Endothelial cell (in vitro differentiated cells): ENCODE measurements around the gene MAGI2. TPM values are rescaled to one million over a fixed set of nuclear protein-coding genes. Genes with fewer than 3 reads are reported as not detected.

Experiments used
- DNase-seq: peaks from one replicate; pipeline ENCODE4 v3.0.0; 2021; ENCODE audit warnings: low spot score
- H3K27ac Mint-ChIP-seq: one replicate; pipeline ENCODE4 v1.8.0; 2021; ENCODE audit warnings: mixed read lengths, inconsistent platforms; ENCODE audit not compliant: unreplicated experiment
- H3K27me3 Mint-ChIP-seq: one replicate; pipeline ENCODE4 v1.8.0; 2021; ENCODE audit warnings: mild to moderate bottlenecking, moderate library complexity, mixed read lengths, inconsistent platforms; ENCODE audit not compliant: unreplicated experiment
- H3K36me3 Mint-ChIP-seq: one replicate; pipeline ENCODE4 v1.8.0; 2021; ENCODE audit warnings: mild to moderate bottlenecking, low read depth, mixed read lengths, inconsistent platforms; ENCODE audit not compliant: unreplicated experiment
- H3K4me1 Mint-ChIP-seq: one replicate; pipeline ENCODE4 v1.8.0; 2021; ENCODE audit warnings: mild to moderate bottlenecking, mixed read lengths, inconsistent platforms; ENCODE audit not compliant: unreplicated experiment
- H3K4me3 Mint-ChIP-seq: one replicate; pipeline ENCODE4 v1.8.0; 2021; ENCODE audit warnings: mild to moderate bottlenecking, mixed read lengths, inconsistent platforms; ENCODE audit not compliant: unreplicated experiment
- H3K9me3 Mint-ChIP-seq: one replicate; pipeline ENCODE4 v1.8.0; 2021; ENCODE audit warnings: mixed read lengths, inconsistent platforms; ENCODE audit not compliant: unreplicated experiment
- total RNA-seq: library from RNA; stranded (reverse); fragmentation: NEBNext Ultra II Directional; extraction: Animal tissue kit (Norgen Biotek cat#: 25700); gene quantifications from one replicate; pipeline ENCODE4 v1.2.1, GENCODE V29; 2021; ENCODE audit not compliant: unreplicated experiment
- TF ChIP-seq, protein P1 (sequence below): fragments of 200-600 bp; sonication (generic); IDR thresholded peaks from one replicate; pipeline ENCODE4 v1.5.0; 2021; ENCODE audit warnings: antibody characterized with exemption; ENCODE audit not compliant: unreplicated experiment

The MAGI2 gene
- total RNA-seq, 1 donor from 2014 or later = 6.3 TPM

GRCh38 chr7:78476851-78477405 is 976.5 kb downstream of the MAGI2 start:
- H3K4me3 Mint-ChIP-seq = no peak overlapping the region
- no peaks in the 10 kb centered on the region for H3K27me3 Mint-ChIP-seq
- no peak for DNase-seq
- H3K9me3 Mint-ChIP-seq = no peaks in the 10 kb centered on the region
- TF ChIP-seq, protein P1, sequence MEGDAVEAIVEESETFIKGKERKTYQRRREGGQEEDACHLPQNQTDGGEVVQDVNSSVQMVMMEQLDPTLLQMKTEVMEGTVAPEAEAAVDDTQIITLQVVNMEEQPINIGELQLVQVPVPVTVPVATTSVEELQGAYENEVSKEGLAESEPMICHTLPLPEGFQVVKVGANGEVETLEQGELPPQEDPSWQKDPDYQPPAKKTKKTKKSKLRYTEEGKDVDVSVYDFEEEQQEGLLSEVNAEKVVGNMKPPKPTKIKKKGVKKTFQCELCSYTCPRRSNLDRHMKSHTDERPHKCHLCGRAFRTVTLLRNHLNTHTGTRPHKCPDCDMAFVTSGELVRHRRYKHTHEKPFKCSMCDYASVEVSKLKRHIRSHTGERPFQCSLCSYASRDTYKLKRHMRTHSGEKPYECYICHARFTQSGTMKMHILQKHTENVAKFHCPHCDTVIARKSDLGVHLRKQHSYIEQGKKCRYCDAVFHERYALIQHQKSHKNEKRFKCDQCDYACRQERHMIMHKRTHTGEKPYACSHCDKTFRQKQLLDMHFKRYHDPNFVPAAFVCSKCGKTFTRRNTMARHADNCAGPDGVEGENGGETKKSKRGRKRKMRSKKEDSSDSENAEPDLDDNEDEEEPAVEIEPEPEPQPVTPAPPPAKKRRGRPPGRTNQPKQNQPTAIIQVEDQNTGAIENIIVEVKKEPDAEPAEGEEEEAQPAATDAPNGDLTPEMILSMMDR = no peak
- H3K36me3 Mint-ChIP-seq = no peaks in the 10 kb centered on the region
- H3K4me1 Mint-ChIP-seq = no peaks in the 10 kb centered on the region
- H3K27ac Mint-ChIP-seq = no peak overlapping the region

GRCh38 chr7:78473571-78474301 is 979.7 kb downstream of the MAGI2 start:
- no peak overlapping the region for H3K4me3 Mint-ChIP-seq
- no peaks in the 10 kb centered on the region for H3K4me1 Mint-ChIP-seq
- TF ChIP-seq, protein P1 = no peak
- no peaks in the 10 kb centered on the region for H3K9me3 Mint-ChIP-seq
- no peak for DNase-seq
- no peaks in the 10 kb centered on the region for H3K27me3 Mint-ChIP-seq
- H3K27ac Mint-ChIP-seq = no peak overlapping the region
- H3K36me3 Mint-ChIP-seq = no peaks in the 10 kb centered on the region

- Mint-ChIP-seq H3K27ac (no peak overlapping the region), H3K27me3 (no peaks in the 10 kb centered on the region), H3K36me3 (no peaks in the 10 kb centered on the region)
Measured at GRCh38 chr7:78473021-78473420, 980.4 kb downstream of the MAGI2 start.

DNA sequence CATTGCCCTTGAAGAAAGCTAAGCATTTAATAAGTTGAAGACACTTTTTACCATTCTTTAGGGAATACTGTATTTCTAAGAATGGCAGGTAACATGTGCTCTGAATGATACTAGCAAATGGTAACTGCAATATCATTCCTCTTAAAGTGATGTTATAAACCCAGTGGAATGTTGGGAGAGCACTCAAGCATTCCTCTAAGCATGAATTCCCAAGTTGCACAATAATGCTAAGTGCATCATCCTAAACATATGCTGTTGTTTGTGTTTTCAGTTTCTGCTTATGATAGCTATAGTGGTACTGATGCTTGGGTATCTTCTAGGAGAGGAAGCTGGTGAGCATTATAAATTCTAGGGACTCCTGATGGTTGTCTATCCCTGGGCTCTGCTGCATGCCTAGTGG is 980.9 kb downstream of the MAGI2 start:
- Mint-ChIP-seq H3K9me3 (no peaks in the 10 kb centered on the region), H3K4me3 (no peak overlapping the region), H3K27ac (no peak overlapping the region), H3K27me3 (no peaks in the 10 kb centered on the region), H3K4me1 (no peaks in the 10 kb centered on the region), H3K36me3 (no peaks in the 10 kb centered on the region)
- TF ChIP-seq, protein P1 = no peak
- DNase-seq = no peak

More at GRCh38 chr7:78473021-78473420, 980.4 kb downstream of the MAGI2 start:
- TF ChIP-seq, protein P1 = no peak
- DNase-seq = no peak
- no peaks in the 10 kb centered on the region for H3K4me1 Mint-ChIP-seq
- no peak overlapping the region for H3K4me3 Mint-ChIP-seq
- no peaks in the 10 kb centered on the region for H3K9me3 Mint-ChIP-seq

- H3K27me3 Mint-ChIP-seq = no peaks in the 10 kb centered on the region
Measured at GRCh38 chr7:78465894-78466293, 987.6 kb downstream of the MAGI2 start.

More at GRCh38 chr7:78465894-78466293, 987.6 kb downstream of the MAGI2 start:
- H3K27ac Mint-ChIP-seq = no peak overlapping the region
- H3K4me1 Mint-ChIP-seq = no peaks in the 10 kb centered on the region
- no peaks in the 10 kb centered on the region for H3K9me3 Mint-ChIP-seq
- no peaks in the 10 kb centered on the region for H3K36me3 Mint-ChIP-seq
- no peak overlapping the region for H3K4me3 Mint-ChIP-seq
- DNase-seq = no peak
- TF ChIP-seq, protein P1 = no peak
